Left lobe of liver (tissue), 2 donors: Measurements from ENCODE around the gene CENPT. TPM values are rescaled to one million over a fixed set of nuclear protein-coding genes. Genes with fewer than 3 reads are reported as not detected.
A peak's percentile ranks its signal among the peaks of the same experiment; 100 is the strongest.
"Not testable (repeated sequence)": the region's sequence is repeated elsewhere in the genome, so short reads cannot be mapped to it uniquely, and the experiment has no call there.

Source experiments
- ATAC-seq: fragments of 200-7000 bp; cut with Tn5 transposase; one replicate; pipeline ENCODE4 v1.9.1; 2020; ENCODE audit warnings: mild to moderate bottlenecking, moderate library complexity
- DNase-seq: peaks from one replicate; pipeline ENCODE4 v3.0.0-alpha.2; 2020; ENCODE audit warnings: low spot score
- total RNA-seq: library from RNA; stranded (reverse); gene quantifications from one replicate; pipeline ENCODE4 v1.2.1, GENCODE V29; 2021
- donor health status: DM: no; HTN: no; CAD: no; lungs with moderate emphysema.
- donor health status: DM: no; HTN: yes; CAD: no.

Gene CENPT
- total RNA-seq, 1 donor from 2014 or later, result 23.1 TPM

DNA sequence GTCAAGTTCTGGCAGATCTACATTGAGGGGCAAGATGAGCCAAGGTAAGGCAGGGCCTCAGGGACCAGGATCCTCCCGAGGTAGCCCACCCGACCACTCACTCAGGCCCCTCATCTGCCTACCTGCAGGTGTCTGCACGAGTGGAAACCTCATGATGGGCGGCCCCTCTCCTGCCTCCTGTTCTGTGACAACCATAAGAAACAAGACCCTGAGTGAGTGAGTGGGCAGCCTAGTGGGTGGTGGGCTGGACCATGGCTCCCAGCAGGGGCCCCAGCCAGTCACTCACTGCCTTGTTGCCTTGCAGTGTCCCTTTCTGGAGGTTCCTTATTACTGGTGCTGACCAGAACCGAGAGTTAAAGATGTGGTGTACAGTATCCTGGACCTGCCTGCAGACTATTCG is 30.7 kb upstream of the CENPT start:
- ATAC-seq (no peak), DNase-seq (no peak)

DNA sequence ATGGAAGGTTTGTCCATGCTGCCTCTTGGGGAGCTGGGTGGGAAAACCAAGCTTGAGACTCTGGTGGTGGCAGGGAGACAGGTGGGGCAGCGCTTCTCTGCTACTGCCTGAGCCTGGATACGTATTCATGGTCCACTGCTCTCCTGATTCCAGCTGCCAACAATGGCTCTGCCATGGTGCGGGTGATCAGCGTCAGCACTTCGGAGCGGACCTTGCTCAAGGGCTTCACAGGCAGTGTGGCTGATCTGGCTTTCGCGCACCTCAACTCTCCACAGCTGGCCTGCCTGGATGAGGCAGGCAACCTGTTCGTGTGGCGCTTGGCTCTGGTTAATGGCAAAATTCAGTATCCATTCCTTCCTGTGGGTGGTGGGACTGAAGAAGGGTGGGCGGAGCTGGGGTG is 29.6 kb upstream of the CENPT start:
- ATAC-seq (no peak), DNase-seq (no peak)

GRCh38 chr16:67874372-67874771 is 26.9 kb upstream of the CENPT start:
- ATAC-seq (no peak), DNase-seq (no peak)

GRCh38 chr16:67873435-67874370 is 26.2 kb upstream of the CENPT start:
- DNase-seq, result no peak
- peak; percentile 11 for ATAC-seq

GRCh38 chr16:67872631-67873434 is 25.3 kb upstream of the CENPT start, which contains the start of gene EDC4:
Gene EDC4 (plus strand): TSS chr16:67873052. CDS start chr16:67873262, 210 bp downstream.
- peak; percentile 88 for DNase-seq
- ATAC-seq, result peak; percentile 92

- no peak for DNase-seq
- ATAC-seq, result no peak
Observed at GRCh38 chr16:67872131-67872630, 24.7 kb upstream of the CENPT start.

DNA sequence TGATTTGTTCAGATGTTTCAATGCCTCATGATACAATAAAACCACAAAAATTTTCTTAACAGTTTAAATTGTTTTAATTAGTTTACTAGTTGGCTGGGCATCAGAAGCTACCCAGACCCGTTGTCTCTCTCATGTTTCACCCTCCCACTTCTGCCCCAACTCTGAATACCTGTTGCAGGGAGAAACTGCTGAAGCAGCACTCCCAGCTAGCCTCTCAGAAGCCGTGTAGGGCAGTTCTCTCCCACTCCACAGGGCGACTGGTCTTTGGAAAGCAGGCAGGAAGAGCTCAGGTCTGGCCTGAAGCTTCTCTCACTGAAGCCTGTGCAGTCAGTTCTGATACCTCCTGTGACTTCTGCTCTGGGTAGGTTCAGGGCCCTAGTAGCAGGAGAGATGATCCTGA is 23.8 kb upstream of the CENPT start:
- ATAC-seq (no peak), DNase-seq (no peak)

GRCh38 chr16:67869653-67870052 is 22.2 kb upstream of the CENPT start:
- ATAC-seq (peak; percentile 17), DNase-seq (no peak)

DNA sequence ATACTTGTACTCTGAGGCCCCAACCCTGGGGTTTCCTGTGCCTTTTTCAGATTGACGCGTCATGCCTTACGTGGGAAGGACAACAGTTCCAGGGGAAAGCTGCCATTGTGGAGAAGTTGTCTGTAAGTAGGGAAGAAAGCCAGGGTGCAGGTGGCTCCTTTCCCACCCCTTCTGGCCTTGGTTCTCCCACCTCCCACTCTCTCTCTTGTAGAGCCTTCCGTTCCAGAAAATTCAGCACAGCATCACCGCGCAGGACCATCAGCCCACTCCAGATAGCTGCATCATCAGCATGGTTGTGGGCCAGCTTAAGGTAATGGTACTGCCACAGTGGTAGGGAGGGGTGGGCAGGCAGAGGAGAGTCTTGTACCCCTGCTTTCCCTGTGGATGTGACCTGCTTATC is 20.8 kb upstream of the CENPT start:
- ATAC-seq (no peak), DNase-seq (no peak)

GRCh38 chr16:67865318-67865717 is 17.8 kb upstream of the CENPT start:
- DNase-seq (no peak), ATAC-seq (peak; percentile 89)

DNA sequence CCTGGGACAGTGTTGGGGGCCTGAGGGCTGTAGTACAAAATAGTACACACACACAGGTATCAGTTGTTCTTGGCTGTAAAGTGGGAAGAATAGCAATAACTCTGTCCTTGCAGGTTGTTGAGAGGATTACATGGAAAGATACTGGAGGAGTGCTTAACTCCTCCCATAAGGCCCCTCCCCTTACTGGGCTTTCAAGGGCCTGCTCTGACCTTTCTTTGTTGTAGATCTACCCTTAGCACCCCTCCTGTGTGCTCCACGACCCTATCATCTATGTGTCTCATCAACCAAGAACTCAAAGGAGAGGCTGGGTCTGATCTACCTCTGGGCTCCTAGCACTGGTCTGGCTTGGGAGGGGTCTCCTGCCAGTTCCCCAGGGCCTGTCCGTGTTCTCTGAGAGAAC is 17.1 kb upstream of the CENPT start:
- no peak for ATAC-seq
- DNase-seq, result no peak

- not testable (repeated sequence) for DNase-seq, ATAC-seq
Observed at GRCh38 chr16:67864044-67864443, 16.6 kb upstream of the CENPT start.

DNA sequence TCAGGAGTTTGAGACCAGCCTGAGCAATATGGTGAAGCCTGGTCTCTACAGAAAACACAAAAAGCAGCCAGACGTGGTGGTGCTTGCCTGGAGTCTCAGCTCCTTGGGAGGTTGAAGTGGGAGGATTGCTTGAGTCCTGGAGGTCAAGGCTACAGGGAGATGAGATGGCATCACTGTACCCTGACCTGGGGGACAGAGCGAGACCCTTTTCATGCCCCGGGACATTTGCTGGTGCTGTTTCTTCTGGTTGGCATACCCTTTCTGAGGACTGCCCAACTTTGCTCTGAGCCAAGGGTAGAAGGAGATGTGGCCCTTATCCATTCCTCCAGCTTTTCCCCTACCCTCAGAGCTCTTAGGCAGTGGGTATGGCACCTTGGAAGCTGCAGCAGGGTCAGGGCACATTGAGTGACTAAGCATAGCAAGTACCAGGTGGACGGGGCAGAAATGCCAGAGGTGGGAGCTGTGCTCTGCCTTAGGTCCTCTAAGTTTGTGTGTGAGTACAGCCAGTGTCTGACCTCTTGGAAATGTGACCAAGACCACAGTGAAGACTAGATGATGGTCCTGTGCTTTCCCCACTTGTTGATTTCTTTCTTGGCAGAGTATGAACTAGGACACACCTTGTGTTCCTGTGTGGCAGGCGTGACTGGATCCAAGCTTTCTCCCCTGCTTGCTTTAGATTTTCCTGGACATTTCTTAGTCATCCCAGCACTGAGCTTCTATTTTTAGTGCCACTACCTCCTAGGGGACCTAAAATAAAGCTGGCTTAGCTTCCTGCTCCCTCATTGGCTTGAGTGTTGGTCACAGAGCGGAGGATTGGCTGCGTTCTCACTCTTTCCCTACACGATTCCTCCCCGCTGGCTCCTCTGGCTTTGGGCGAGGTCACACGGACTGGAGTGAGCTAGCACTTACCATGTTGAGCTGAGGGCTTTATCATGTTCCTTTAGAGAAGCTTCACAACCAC is 15.4 kb upstream of the CENPT start:
- no peak for ATAC-seq
- DNase-seq, result no peak

GRCh38 chr16:67861877-67862276 is 14.4 kb upstream of the CENPT start:
- ATAC-seq (no peak), DNase-seq (no peak)

- DNase-seq, result no peak
- ATAC-seq, result no peak
Observed at GRCh38 chr16:67860589-67861398, 13.3 kb upstream of the CENPT start.

DNA sequence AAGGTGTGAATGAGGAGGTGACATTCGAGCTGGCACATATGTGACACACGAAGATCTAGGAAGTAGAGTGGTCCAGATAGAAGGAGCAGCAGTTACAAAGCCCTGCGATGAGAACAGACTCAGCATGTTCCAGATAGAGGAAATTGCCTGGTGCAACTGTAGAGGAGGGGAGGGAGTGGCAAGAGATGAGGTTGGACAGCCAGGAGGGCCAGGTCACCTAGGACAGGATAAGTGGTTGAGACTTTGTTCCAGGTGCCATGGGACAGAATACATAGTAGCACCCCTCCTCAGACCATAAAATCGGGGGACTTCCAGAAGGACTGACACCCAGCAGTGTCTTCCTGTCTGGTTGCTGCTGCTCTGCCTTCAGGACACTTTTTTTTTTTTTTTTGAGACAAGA is 11.0 kb upstream of the CENPT start:
- ATAC-seq (no peak), DNase-seq (no peak)

- ATAC-seq (peak; percentile 95), DNase-seq (peak; percentile 90)
Observed at GRCh38 chr16:67857547-67858233, 10.2 kb upstream of the CENPT start.

DNA sequence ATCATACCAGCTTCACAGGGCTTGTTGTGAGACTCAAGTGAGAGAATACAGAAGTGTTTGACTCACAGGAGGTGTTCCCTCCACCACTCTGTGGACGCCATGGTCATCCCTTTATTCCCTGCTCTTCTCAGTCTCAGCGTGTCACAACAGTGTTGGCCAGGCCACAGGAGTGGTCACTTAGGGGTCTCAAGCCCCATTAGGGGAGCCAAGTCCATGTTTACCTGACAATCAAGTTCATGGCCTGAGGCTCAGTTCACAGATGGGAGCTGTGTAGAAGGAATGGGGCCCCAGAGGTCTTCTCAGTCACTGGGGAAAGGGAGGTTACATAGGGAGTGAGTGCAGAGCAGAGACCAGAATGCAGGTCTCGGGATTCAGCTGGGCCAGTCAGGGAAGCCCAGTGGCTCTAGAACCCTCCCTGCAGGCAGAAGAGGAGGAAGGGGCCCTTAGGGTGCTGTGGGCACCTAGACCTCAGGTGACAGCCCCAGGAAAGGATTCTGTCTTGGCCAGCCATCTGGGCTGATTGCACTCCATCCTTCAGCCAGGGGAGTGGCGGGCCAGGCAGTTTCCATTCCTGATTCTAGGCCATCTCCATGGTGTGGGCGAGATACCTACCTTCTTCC is 9.5 kb upstream of the CENPT start:
- ATAC-seq (no peak), DNase-seq (no peak)

- DNase-seq (no peak), ATAC-seq (no peak)
Observed at GRCh38 chr16:67855789-67856188, 8.3 kb upstream of the CENPT start.
